GM13976 (cell line): ENCODE results near the gene WWC2.

Experiments
- DNase-seq: peaks from one replicate; pipeline ENCODE4 v3.0.0; 2012; ENCODE audit warnings: low spot score
- CTCF ChIP-seq: IDR thresholded peaks from 2 replicates; pipeline ENCODE4 v1.5.1; 2012; ENCODE audit warnings: borderline replicate concordance, mild to moderate bottlenecking; ENCODE audit not compliant: insufficient read depth; ENCODE audit errors: extremely low read depth, missing control alignments, control extremely low read depth
- in situ Hi-C: fragments of 300-500 bp; cut with MboI; formaldehyde crosslinking; loops from one replicate; pipeline ENCODE4 v1.12.0; 2022; ENCODE audit warnings: low sequenced_read_pairs, mixed read lengths, inconsistent platforms; ENCODE audit not compliant: unreplicated experiment

Gene WWC2

GRCh38 chr4:183256756-183257385, 157.8 kb downstream of the WWC2 start:
- in situ Hi-C loops, result loop anchor here (10.0 to 25.0 kb wide), 2 partner anchors 322 to 445 kb away; no protein-coding TSS in a partner anchor
- TF ChIP-seq CTCF, result peak; percentile 61
- DNase-seq, result peak; percentile 61

- in situ Hi-C loops, result loop anchor here (10.0 to 25.0 kb wide), 2 partner anchors 323 to 446 kb away; no protein-coding TSS in a partner anchor
- TF ChIP-seq CTCF, result no peak
- DNase-seq, result no peak
Observed at GRCh38 chr4:183257808-183258207, 158.8 kb downstream of the WWC2 start.

DNA sequence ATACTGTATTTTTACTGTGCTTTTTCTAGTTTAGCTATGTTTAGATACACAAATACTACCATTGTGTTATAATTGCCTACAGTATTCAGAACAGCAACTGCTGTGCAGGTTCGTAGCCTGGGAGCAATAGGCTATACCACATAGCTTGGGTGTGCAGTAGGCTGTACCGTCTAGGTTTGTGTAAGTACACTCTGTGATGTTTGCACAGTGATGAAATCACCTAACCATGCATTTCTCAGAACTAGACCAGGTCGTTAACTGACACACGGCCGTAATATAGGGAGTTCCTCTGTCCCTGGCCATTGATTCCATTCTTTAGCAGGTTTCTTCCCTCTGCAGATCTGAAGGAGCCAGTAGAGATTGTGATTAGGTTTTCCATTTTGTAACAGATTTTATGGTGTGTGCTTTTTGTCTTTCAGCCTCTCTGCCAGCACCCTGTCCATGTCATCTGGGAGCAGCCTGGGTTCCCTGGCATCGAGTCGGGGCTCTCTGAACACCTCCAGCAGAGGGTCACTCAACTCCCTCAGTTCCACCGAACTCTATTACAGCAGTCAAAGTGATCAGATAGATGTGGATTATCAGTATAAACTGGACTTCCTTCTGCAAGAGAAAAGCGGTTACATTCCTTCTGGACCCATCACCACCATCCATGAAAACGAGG, 161.6 kb downstream of the WWC2 start:
- DNase-seq, result no peak
- TF ChIP-seq CTCF, result no peak
- in situ Hi-C loops, result loop anchor here (25.0 kb wide), 1 partner anchor 448 kb away; no protein-coding TSS in a partner anchor

DNA sequence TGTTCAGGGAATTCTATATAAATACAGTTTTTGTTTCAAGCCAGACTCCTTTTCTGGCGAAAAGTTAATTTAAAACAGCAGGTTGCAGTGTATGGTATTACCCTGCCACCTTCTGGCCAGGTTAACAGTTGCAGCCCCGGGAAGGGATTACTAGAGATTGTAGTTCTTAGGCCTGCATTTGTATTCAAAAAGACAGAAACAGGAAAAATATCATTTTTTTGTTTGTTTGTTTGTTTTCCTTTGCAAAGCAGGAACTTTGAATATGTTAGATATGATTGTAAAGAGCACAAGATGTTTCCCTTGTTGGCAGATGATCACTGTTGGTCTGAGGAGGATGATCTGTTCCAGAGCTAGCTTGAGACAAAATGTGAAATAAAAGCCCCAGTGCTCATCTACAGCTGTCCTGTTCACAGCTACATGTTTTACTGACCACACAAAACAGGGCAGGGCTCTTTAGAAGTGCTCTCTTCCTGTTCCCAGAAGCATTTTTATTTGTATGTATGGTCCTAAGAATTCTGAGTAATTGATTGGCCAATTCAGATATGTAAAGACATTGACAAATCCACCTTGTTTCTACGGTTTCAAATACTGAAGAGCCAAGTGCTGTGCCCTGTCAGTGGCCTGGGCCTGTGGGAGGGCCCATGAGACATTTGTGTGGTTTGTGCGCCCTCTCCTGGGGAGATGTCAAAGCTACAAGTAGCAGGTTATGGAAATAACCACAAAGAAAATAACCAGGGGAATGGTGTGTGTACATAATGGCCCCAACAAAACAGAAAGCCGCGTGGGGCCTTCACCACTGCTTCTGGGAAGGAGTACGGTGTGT, 163.1 kb downstream of the WWC2 start:
- peak; percentile 69 for TF ChIP-seq CTCF
- peak; percentile 68 for DNase-seq
- in situ Hi-C loops, result loop anchor here (25.0 kb wide), 1 partner anchor 450 kb away; no protein-coding TSS in a partner anchor

DNA sequence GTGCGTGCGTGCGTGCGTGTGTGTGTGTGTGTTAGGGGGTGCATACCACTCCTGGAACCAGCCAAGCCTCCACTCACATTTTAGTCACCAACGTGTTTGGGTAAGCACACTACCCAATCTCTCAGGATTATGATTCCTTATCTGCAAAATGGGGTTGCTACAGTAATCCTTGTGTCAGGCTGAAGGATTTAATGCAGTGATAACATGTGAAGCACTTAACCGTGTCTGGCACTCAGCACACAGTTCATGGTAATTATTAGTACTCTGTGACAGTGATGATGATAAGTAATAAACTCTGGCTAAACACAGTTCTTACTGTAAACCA, 163.7 kb downstream of the WWC2 start:
- in situ Hi-C loops, result loop anchor here (25.0 kb wide), 1 partner anchor 450 kb away; no protein-coding TSS in a partner anchor
- no peak for DNase-seq
- TF ChIP-seq CTCF, result no peak

DNA sequence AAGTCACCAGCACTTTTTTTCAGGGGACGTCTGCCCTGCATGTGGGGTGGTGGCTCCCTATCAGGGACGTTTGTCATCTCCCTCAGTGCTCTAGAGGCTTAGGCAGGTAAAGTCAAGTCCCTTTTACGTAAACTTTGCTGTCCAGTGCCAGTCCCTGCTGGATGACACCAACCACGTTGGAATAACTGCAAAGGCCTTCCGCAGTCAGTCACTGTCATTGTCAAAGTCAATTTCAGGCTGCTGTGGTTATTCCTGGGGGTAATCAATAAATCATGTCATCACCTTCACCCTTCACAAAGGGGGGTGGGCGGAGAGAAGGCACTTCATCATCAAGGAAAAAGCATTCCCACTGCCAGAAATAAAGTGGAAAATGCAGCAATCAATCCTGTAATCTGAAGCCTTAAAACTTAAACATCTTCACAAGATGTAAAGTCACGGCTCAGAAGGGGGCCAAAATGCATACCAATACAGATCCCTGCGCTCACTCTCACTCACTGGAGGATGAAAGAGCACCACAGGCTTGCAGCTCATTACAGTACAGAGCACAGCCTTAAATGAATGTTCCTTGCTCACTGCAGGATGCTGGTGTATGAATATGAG, 164.8 kb downstream of the WWC2 start:
- no peak for TF ChIP-seq CTCF
- in situ Hi-C loops, result loop anchor here (25.0 kb wide), 1 partner anchor 452 kb away; no protein-coding TSS in a partner anchor
- no peak for DNase-seq
